ENCODE measurements around the gene GABRA5.

Gene GABRA5

GRCh38 chr15:26867200-26868007 lies 542 bp downstream of the GABRA5 start:
- DNase-seq (ENCODE audit: low read depth, low spot score): peak; percentile 1
- H3K4me3 ChIP-seq (ENCODE audit: low read depth, low read length): peak overlapping the region; percentile 13
- in situ Hi-C loops (cut with HindIII; ENCODE audit: low sequenced_read_pairs): no loop called here

GRCh38 chr15:26868029-26868685 lies 1.3 kb downstream of the GABRA5 start:
- TF ChIP-seq CTCF (IDR thresholded peaks at IDR 0.05; ENCODE audit: low read depth, low read length): no peak
- in situ Hi-C loops (cut with HindIII; ENCODE audit: low sequenced_read_pairs): no loop called here
- H3K4me3 ChIP-seq (ENCODE audit: low read depth, low read length): no peak overlapping the region

More at GRCh38 chr15:26867200-26868007, 542 bp downstream of the GABRA5 start:
- TF ChIP-seq CTCF (IDR thresholded peaks at IDR 0.05; ENCODE audit: low read depth, low read length): no peak

GRCh38 chr15:26869628-26870027 lies 2.8 kb downstream of the GABRA5 start:
- H3K4me3 ChIP-seq (ENCODE audit: low read depth, low read length): no peak overlapping the region
- no peak for TF ChIP-seq CTCF (IDR thresholded peaks at IDR 0.05; ENCODE audit: low read depth, low read length)
- DNase-seq (ENCODE audit: low read depth, low spot score): no peak
- in situ Hi-C loops (cut with HindIII; ENCODE audit: low sequenced_read_pairs): no loop called here

More at GRCh38 chr15:26868029-26868685, 1.3 kb downstream of the GABRA5 start:
- DNase-seq (ENCODE audit: low read depth, low spot score): no peak

- no peak for TF ChIP-seq CTCF (IDR thresholded peaks at IDR 0.05; ENCODE audit: low read depth, low read length)
- no peak for DNase-seq (ENCODE audit: low read depth, low spot score)
- no peak overlapping the region for H3K4me3 ChIP-seq (ENCODE audit: low read depth, low read length)
- in situ Hi-C loops (cut with HindIII; ENCODE audit: low sequenced_read_pairs): no loop called here
Measured at GRCh38 chr15:26870346-26870745, 3.5 kb downstream of the GABRA5 start.

GRCh38 chr15:26872206-26872605 lies 5.3 kb downstream of the GABRA5 start:
- no peak for TF ChIP-seq CTCF (IDR thresholded peaks at IDR 0.05; ENCODE audit: low read depth, low read length)
- H3K4me3 ChIP-seq (ENCODE audit: low read depth, low read length): no peak overlapping the region
- DNase-seq (ENCODE audit: low read depth, low spot score): no peak
- in situ Hi-C loops (cut with HindIII; ENCODE audit: low sequenced_read_pairs): no loop called here

GRCh38 chr15:26873846-26874245 lies 7.0 kb downstream of the GABRA5 start:
- peak; percentile 48 for DNase-seq (ENCODE audit: low read depth, low spot score)
- no peak for TF ChIP-seq CTCF (IDR thresholded peaks at IDR 0.05; ENCODE audit: low read depth, low read length)
- no peak overlapping the region for H3K4me3 ChIP-seq (ENCODE audit: low read depth, low read length)
- in situ Hi-C loops (cut with HindIII; ENCODE audit: low sequenced_read_pairs): no loop called here
